HG03159 (cell line): ENCODE results near the gene REXO1.
"Not testable (repeated sequence)": the region's sequence is repeated elsewhere in the genome, so short reads cannot be mapped to it uniquely, and the experiment has no call there.

Source experiments
- ATAC-seq: cut with Tn5 transposase; IDR thresholded peaks from one replicate; pipeline ENCODE4 v1.9.1; 2021; ENCODE audit warnings: mild to moderate bottlenecking, moderate library complexity; ENCODE audit not compliant: unreplicated experiment

Gene REXO1

DNA sequence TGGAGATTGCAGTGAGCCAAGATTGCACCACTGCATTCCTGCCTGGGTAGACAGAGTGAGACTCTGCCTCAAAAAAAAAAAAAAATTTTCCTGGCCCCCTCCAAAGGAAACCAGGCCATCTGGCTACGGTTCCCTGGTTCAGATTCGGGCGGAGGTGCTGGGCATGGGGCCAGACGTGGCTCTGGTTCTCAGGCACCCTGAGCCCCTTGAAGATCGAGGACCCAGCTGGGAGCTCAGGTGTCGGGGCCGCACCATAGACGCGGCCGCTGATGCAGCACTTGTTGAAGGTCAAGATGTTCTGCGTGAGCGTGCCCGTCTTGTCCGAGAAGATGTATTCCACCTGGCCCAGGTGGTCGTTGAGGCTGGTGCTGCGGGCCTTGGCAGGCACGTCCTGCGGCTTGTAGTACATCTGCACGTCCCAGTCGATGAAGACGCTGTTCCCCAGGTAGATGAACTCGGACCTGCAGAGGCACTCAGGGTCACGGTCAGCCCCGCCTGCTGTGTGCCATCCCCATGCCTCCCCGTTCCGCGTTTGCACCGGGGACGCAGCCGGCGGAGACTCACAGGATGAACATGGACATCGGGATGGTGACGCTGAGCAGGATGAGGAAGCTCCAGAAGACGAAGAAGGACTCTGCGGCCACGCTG lies 48.5 kb downstream of the REXO1 start:
- ATAC-seq: no peak

- ATAC-seq: not testable (repeated sequence)
Observed at GRCh38 chr19:1797313-1797712, 51.0 kb downstream of the REXO1 start.

DNA sequence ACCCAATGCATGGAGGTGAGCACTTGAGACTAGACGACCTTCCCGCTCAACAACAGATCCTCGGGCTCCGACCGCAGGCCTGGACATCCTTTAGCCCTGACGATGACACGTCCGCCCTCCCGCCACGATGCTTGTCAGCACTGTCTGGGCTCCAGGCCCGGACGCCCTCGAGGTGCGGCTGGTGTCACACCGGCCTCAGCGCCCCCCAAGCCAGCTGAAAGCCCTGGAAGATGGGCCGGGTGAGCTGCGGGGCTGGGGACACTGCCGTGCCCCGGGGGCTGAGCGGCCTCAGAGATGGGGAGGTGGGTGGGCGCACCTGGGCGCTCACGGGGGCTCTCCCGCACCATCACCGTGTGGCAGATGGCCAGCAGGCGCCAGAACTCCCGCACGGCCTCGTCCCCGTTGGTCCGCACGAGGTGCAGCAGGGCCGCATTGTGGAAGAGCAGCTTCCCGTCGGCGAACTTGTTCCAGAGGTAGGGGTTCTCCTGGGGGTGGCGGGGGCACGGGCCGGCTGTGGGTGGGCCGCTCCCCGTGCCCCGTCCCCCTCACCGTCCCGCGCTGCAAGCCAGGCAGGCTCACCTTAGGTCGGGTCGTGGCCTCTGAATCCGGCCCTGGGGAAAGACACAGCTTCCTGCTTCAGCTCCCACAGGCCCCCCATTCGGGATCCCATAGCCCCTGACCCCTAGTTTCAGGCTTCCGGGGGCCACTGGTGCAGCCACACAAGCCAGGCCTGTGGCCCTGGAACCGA lies 51.7 kb downstream of the REXO1 start:
- ATAC-seq: no peak

DNA sequence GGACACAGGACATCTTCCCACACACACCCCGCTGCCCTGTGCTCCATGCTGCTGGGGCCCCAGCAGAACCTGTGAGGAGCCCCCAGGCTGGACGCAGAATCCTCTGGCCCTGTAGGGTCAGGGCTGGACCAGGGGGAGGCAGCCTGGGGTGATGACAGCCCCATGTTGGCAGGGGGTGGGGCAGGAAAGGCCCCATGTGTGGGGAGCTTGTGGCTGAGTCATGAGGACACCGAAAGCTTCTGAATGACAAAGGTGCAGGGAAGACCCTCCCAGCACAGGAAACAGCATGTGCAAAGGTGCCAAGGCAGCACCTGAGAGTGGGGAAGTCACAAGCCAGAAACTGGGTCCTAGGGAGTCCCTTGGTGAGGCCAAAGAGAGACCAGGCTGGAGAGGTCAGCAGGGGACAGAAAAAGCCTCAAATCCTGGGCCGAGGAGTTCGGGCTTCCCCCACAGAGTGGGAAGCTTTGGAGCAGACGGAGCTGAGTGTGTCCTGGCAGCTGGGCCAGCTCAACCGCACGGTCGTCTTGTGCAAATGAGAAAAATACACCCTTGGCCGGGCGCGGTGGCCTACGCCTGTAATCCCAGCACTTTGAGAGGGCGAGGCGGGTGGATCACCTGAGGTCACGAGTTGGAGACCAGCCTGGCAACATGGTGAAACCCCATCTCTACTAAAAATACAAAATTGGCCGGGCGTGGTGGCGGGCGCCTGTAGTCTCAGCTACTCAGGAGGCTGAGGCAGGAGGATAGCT lies 53.7 kb downstream of the REXO1 start:
- no peak for ATAC-seq

DNA sequence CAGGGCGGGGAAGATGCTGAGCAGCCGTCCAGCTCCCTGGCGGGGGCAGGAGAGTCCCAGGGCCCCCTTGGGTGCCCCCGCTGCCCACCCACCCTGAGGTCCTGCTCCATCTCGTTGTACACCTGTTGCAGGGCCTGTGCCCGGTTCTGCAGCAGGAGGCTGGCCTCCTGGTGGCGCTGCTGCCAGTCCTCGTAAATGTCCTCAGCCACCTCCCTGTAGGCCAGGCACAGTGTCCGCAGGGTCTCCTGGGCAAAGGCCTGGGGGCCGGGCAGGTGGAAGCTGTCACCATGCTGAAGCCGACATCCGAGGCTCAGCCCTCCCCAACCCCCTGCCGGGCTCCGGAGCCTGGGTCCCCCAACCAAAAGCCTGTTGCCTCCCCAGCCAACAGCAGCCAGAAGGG lies 56.4 kb downstream of the REXO1 start:
- no peak for ATAC-seq

DNA sequence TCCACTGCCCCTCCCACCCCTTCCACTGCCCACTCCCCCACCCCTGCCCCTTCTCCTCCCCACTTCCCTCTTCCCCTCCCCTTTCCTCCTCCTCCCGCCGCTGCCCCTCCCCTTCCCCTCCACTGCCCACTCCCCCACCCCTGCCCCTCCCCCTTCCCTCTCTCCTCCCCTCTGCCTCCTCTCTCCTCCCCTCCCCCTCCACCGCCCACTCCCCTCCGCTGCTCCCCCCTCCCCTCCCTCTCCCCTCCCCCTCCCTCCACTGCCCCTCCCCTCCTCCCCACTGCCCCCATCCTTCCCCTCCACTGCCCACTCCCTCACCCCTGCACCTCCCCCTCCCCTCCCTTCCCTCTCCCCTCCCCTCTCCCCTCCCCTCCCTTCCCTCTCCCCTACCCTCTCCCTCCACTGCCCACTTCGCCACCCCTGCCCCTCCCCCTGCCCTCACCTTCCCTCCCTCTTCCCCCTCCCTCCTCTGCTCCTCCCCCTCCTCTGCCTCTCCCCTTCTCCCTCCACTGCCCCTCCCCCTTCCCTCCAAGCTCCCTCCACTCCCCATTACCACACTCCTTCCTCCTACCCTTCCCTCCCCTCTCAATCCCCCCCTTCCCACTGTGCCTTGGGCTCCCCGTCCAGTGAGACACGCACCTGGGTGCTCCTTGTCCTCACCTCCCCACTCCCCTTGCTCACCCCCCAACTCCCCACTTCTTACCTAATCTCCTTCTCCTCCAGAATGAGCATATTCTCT lies 58.1 kb downstream of the REXO1 start:
- no peak for ATAC-seq

- no peak for ATAC-seq
Observed at GRCh38 chr19:1789261-1790041, 58.8 kb downstream of the REXO1 start.

GRCh38 chr19:1787116-1787515 lies 61.2 kb downstream of the REXO1 start:
- no peak for ATAC-seq

DNA sequence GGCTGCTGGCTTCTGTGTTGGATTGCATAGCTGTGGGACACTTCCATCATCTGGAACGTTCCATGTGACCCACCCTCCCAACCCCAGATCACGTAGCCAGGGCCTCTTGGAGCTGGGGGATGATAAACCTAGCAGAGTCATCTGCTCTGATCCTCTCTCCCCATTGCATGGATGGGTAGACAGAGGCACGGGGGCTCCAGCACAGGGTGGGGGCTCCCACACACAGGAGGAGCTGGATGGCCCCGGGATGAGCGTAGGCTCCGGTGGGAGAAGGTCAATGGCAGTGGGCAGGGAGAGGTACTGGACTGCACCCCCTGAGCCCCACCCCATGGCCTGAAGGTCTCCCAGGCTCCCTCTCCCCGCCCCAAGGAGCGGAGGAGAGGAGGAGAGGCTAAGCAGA lies 61.6 kb downstream of the REXO1 start:
- ATAC-seq: no peak

DNA sequence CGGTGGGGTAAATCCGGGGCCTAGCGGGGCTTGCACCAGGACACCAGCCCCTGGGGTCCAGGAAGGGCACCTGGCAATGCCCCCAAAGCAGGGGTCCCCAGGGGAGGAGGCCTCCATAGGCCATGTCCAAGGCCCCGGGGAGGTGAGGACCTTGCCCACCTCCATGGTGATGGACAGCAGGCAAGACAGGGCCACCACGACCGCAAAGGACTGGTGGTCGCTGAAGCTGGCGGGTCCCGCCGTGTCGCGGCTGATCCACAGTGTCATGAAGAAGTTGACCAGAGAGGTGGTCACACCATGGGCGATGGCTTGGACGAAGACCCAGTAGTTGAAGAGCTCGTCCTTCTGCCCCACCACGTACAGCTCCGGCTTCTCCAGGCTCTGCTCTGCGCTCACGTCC lies 63.0 kb downstream of the REXO1 start:
- ATAC-seq: no peak

- ATAC-seq: no peak
Observed at GRCh38 chr19:1783874-1784273, 64.4 kb downstream of the REXO1 start.

- no peak for ATAC-seq
Observed at GRCh38 chr19:1783354-1783753, 64.9 kb downstream of the REXO1 start.

- no peak for ATAC-seq
Observed at GRCh38 chr19:1782521-1782920, 65.8 kb downstream of the REXO1 start.

DNA sequence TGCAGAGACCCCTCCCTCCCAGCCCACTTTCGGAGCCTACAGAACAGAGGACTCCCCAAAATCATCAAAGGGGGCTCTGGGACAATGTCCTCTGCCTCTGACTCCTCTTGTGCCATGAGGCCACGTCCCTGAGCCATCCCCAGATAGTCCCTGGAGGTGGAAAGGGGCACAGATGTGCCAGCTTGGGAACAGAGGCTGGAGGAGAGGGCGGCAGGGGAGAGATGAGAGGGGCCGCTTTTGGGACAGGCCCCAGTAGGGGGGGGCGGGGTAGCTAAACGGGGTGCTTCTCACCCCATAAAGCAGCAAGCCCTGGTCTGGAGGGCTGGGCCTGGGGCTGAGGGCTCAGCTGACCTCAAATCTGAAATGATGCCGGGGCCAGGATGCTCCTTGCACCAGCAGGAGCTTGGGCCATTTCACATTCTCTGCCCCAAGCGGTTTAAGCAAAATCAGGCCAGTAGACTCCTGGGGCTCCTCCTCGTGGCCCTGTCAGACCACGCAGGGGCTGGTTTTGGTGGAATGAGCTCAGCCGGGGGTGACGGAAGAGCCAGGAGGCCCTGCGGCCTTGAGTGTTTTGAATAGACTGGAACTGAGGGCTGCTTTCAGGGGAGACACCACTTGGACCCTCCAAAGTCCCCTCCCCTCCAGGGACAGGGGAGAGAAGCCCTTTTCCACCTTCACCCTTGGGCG lies 67.9 kb downstream of the REXO1 start:
- no peak for ATAC-seq

GRCh38 chr19:1779574-1779973 lies 68.7 kb downstream of the REXO1 start:
- no peak for ATAC-seq

- ATAC-seq: no peak
Observed at GRCh38 chr19:1777149-1777548, 71.1 kb downstream of the REXO1 start.

DNA sequence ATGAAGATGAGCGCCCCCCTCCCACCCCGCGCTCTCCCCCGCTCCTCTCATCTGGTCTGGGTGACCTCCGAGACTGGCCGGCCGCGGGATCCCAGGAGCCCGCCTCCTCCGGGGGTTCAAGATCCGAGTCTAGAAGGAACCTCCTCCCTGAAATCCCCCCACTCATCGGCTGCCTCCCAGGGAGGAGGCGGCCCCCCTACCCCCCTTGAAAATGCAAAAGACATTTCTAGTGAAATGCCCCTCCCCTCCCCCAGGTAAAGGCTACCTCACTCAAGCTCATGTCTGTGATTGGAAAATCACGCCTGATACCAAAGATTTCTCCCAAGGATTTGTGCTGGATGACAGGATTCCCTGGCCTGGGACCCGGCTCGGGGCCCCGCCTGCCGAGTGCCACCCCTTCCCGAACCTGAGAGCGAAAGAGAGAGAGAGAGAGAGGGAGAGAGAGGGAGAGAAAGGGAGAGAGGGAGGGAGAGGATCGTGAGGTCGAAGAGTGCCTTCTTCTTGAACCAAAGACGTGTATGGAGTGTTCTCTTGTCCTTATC lies 71.6 kb downstream of the REXO1 start:
- no peak for ATAC-seq

DNA sequence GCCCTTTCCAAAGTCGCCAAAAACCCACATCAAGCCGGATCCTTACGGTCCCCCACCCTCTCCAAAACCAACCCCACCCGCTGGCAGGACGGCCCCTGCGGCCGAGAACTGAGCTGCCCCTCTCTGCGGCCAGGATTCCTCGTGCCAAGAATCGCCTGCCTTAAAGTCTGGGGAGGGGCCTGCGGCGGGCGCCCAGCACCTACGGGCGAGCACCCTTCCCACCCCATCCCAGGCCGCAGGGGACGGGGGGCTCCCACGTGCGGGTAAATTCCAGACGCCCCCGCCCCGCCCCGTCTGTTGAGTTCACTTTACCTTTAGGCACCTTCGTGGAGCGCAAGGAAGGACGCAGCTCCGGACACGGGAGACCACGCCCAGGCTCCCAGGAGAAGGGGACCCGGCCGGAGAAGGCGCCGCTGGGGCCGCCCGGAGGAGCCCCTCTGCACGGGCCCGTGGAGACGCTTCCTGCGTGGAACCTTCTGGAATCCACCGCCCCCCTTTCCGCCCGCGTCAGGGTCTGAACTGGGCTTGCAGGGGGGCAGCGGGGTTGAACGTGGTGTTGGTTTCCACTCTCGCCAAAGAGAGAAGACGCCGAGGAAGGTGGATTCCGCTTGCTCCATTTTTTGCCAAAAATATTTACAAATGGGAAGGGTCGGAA lies 72.2 kb downstream of the REXO1 start:
- no peak for ATAC-seq
